Measurements from ENCODE around the gene TMPRSS11A. TPM values are rescaled to one million over a fixed set of nuclear protein-coding genes. Genes with fewer than 3 reads are reported as not detected.

TMPRSS11A gene
- total and polyA plus RNA-seq, 2 of the 8 experiments (the other 6 are each of a cell fraction or from before 2014, with no cell fraction given), result not detected

DNA sequence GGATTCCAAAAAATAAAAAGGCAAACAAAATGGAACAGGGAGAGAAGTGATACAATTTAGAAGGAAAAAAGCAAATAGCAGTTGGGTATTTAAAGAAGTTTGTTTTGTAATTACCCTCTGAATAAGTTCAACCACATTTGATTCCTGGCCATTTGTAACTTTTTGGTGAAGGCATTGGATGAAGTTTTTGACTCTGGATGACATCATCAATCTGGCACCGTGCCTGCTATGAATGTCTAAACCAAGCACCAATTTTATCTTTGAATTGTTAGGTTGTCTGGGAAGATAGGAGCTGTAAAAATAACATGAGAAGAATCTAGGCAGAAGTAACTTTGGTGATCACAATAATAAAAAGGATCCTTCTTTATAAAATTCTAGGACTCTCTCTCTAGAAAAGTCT lies 29.5 kb downstream of the TMPRSS11A start:
- no peak overlapping the region for H2BK15ac ChIP-seq (ENCODE audit: low read length)
- no peak overlapping the region for H2AK5ac ChIP-seq (ENCODE audit: low read depth, low read length)
- H3K4me2 ChIP-seq (ENCODE audit: insufficient read depth in 1 of 2, low read depth in 2 of 2, low read length in 2 of 2), result no peak overlapping the region
- no peak overlapping the region for H4K91ac ChIP-seq (replicated peaks; ENCODE audit: insufficient read length, low read length)
- no peak overlapping the region for H4K5ac ChIP-seq (ENCODE audit: insufficient read length, low read depth, low read length)
- ChIA-PET POLR2A (ENCODE audit: partially characterized antibody) (no interaction called here), CTCF (ENCODE audit: partially characterized antibody) (interaction anchor here (0.6 to 1.8 kb wide), 4 partner anchors 15 to 274 kb away, joined by 3 to 8 read pairs (median 3); no protein-coding TSS in a partner anchor)
- H2AFZ ChIP-seq (ENCODE audit: low read length), result no peak overlapping the region
- H2BK12ac ChIP-seq (ENCODE audit: low read depth, low read length), result no peak overlapping the region
- no peak overlapping the region for H3K27ac ChIP-seq (ENCODE audit: low read depth, low read length)
- no peak overlapping the region for H3K4ac ChIP-seq (replicated peaks; ENCODE audit: insufficient read length, low read depth, low read length)
- TF ChIP-seq, protein P1, sequence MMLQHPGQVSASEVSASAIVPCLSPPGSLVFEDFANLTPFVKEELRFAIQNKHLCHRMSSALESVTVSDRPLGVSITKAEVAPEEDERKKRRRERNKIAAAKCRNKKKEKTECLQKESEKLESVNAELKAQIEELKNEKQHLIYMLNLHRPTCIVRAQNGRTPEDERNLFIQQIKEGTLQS (IDR thresholded peaks at IDR 0.05; ENCODE audit: insufficient read depth, low read depth, low read length), result no peak
- TF ChIP-seq HDAC2 (IDR thresholded peaks at IDR 0.05; ENCODE audit: borderline replicate concordance in 1 of 2, low read depth in 2 of 2, low read length in 2 of 2), result no peak
- no peak for TF ChIP-seq BCL11A (IDR thresholded peaks at IDR 0.05; ENCODE audit: low read depth in 2 of 2, low read length in 2 of 2)
- TF ChIP-seq TCF12 (IDR thresholded peaks at IDR 0.05; ENCODE audit: low read depth, low read length), result no peak
- no peak for TF ChIP-seq GABPA (IDR thresholded peaks at IDR 0.05; ENCODE audit: borderline replicate concordance, insufficient read depth, low read length)
- TF ChIP-seq POU5F1 (IDR thresholded peaks at IDR 0.05; ENCODE audit: low read depth, low read length), result no peak
- no peak for TF ChIP-seq CEBPB (IDR thresholded peaks at IDR 0.05; ENCODE audit: low read depth, low read length)
- no peak for TF ChIP-seq SIN3A (conservative IDR thresholded peaks at IDR 0.05 in 1 of 2, IDR thresholded peaks at IDR 0.05 in 1 of 2; ENCODE audit: low read depth in 1 of 2, low read length in 2 of 2)
- no peak for TF ChIP-seq CTBP2 (IDR thresholded peaks at IDR 0.05; ENCODE audit: borderline replicate concordance, insufficient read depth, insufficient read length, low read length)
- no peak for TF ChIP-seq CBX5 (IDR thresholded peaks at IDR 0.05; ENCODE audit: low read depth, low read length)
- TF ChIP-seq CBX8 (IDR thresholded peaks at IDR 0.05; ENCODE audit: borderline replicate concordance, low read depth, low read length), result no peak
- WGBS, 2 experiments (ENCODE audit: extremely low coverage in 1 of 2, insufficient coverage in 1 of 2, insufficient read length in 1 of 2, insufficient replicate concordance in 2 of 2, low coverage in 1 of 2, low lambda C conversion rate in 2 of 2, missing lambda C conversion rate in 1 of 2), result 83% methylated on average over 1 of the region's 1 CpG; no CpG with 5 or more reads in 1 of the 2 experiments
- H3K27me3 ChIP-seq (replicated peaks in 1 of 4; ENCODE audit: control insufficient read depth in 3 of 4, extremely low read depth in 1 of 4, insufficient read depth in 3 of 4, low read length in 3 of 4), result no peaks in the 10 kb centered on the region
- no peaks in the 10 kb centered on the region for H3K9me3 ChIP-seq (ENCODE audit: insufficient read depth in 2 of 2, low read depth in 1 of 2, low read length in 1 of 2)
- H3K4me1 ChIP-seq (replicated peaks in 1 of 4; ENCODE audit: control insufficient read depth in 3 of 4, insufficient read depth in 4 of 4, low read length in 3 of 4), result peaks cover 0 to 8% (median 0%) of the 10 kb centered on the region in 4 experiments; a peak in 2 of 7 replicates
- DNase-seq (ENCODE audit: low read depth in 1 of 2, low spot score in 2 of 2) (no peak), FAIRE-seq (no peak)
- H3K18ac ChIP-seq (ENCODE audit: extremely low read depth, low read length), result no peak overlapping the region
- H3K14ac ChIP-seq (ENCODE audit: insufficient read length), result no peak overlapping the region
- H4K8ac ChIP-seq (ENCODE audit: extremely low read depth, insufficient read depth, low read length), result no peak overlapping the region
- no peak overlapping the region for H3K23ac ChIP-seq (ENCODE audit: insufficient read length)
- no peak overlapping the region for H2BK120ac ChIP-seq (replicated peaks; ENCODE audit: low read depth, low read length)
- no peaks in the 10 kb centered on the region for H4K20me1 ChIP-seq (replicated peaks in 1 of 2; ENCODE audit: control insufficient read depth in 1 of 2, insufficient read depth in 2 of 2, low read length in 2 of 2)
- no peak overlapping the region for H3K56ac ChIP-seq (replicated peaks; ENCODE audit: insufficient read length, low read depth, low read length)
- H3K79me2 ChIP-seq (ENCODE audit: control insufficient read depth in 1 of 2, insufficient read depth in 2 of 2, low read length in 2 of 2), result no peaks in the 10 kb centered on the region
- H3K79me1 ChIP-seq (ENCODE audit: low read depth, low read length), result no peaks in the 10 kb centered on the region
- H3K36me3 ChIP-seq (ENCODE audit: control insufficient read depth in 2 of 4, insufficient read depth in 4 of 4, low read length in 3 of 4), result no peaks in the 10 kb centered on the region
- no peak overlapping the region for H2BK5ac ChIP-seq (ENCODE audit: low read depth, low read length)
- no peak overlapping the region for H2BK20ac ChIP-seq (ENCODE audit: low read length)
- no peak overlapping the region for H3K4me3 ChIP-seq (ENCODE audit: extremely low read depth in 1 of 4, insufficient read depth in 2 of 4, low read depth in 3 of 4, low read length in 4 of 4)
- no peak overlapping the region for H3K9ac ChIP-seq (replicated peaks in 1 of 4; ENCODE audit: extremely low read depth in 1 of 4, low read depth in 3 of 4, low read length in 3 of 4)
- H3K23me2 ChIP-seq (ENCODE audit: low read depth, low read length), result no peaks in the 10 kb centered on the region

Measured in H1 (cell line).